ENCODE data around the gene SMCO4.
"Not testable (repeated sequence)": the region's sequence is repeated elsewhere in the genome, so short reads cannot be mapped to it uniquely, and the experiment has no call there.

Gene SMCO4

DNA sequence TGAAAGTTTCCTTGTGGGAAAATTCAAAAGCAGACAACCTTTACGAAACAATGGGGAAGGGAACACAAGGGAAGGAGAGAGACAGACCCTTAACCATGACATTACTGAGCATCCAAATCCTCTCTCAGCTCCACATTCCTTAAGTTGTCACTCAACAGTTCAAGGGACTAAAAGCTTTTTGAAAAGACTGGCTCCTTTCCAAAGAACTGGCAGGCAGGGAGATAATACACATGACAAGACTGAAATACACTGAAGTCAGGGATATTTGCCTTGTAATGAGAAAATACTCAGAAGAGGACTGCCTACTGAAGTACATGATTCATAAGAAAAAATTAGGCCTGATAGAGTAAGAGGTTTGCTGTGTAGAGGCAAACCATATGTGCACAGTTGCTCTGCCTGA, 69.1 kb downstream of the SMCO4 start:
- TF ChIP-seq ZNF274 (IDR thresholded peaks at IDR 0.05; ENCODE audit: low read depth, low read length) = no peak
- H3K4me3 ChIP-seq (ENCODE audit: low read length) = no peak overlapping the region

DNA sequence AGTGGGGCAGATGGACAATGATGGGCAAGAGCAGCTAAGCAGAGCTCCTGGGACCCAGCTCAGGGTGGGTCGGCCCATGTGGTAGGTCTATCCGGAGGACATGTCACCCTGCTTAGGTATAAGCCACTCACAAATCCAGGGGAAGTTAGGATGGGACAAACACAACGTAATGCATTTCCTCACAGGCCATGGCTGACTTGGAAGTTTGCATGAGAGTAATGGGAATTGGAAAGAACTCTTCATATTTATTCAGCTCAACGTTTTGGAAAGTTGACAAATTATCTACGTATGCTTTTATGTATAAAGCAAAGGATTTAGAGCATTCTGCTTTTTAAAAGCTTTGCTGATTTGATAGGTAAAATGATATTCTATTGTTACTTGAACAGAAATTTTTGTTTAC, 74.9 kb downstream of the SMCO4 start:
- TF ChIP-seq ZNF274 (IDR thresholded peaks at IDR 0.05; ENCODE audit: low read depth, low read length) = no peak
- no peak overlapping the region for H3K4me3 ChIP-seq (ENCODE audit: low read length)

DNA sequence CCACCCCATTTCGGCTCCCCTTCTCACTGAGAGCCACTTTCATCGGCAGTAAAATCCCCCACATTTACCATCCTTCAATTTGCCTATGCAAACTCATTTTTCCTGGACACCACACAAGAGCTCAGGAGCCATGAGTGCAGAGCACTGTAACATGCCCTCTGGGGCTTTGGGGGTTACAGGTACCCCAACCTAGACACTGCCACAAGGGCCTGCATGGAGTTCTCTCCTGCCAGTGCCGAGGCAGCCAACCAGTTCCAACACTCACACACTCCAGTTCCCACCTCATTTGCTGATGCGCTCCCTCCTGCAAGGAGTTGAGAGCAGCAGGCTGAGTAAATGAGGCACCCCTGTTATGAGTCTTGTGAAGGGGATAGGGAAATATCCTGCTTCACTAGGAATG, 76.1 kb downstream of the SMCO4 start:
- H3K4me3 ChIP-seq (ENCODE audit: low read length) = no peak overlapping the region
- TF ChIP-seq ZNF274 (IDR thresholded peaks at IDR 0.05; ENCODE audit: low read depth, low read length) = no peak

DNA sequence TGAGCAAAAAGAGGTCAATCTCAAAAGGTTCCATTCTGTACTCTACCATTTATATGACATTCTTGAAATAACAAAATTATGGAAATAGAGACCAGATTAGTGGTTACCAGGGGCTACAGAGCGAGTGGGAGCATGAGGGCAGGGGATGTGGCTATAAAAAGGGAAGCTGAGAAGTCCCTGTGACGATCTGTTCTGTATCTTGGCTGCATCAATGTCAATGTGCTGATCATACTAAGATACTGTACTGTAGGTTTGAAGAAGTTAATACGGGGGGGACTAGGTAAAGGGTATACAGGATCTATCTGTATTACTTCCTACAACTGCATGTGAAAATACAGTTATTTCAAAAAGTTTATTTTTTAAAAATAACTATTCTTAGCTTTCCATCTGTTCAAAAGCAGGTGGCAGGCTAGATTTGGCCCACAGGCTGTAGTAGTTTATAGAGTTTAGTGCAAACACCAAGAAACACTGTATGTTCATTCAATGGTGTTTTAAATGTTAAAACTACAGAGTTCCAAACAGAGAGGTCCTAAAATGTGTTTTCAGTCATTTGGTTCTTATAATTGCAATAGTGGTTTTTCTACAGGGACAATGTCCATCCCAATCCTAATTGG, 78.2 kb downstream of the SMCO4 start:
- no peak for TF ChIP-seq ZNF274 (IDR thresholded peaks at IDR 0.05; ENCODE audit: low read depth, low read length)
- no peak overlapping the region for H3K4me3 ChIP-seq (ENCODE audit: low read length)

DNA sequence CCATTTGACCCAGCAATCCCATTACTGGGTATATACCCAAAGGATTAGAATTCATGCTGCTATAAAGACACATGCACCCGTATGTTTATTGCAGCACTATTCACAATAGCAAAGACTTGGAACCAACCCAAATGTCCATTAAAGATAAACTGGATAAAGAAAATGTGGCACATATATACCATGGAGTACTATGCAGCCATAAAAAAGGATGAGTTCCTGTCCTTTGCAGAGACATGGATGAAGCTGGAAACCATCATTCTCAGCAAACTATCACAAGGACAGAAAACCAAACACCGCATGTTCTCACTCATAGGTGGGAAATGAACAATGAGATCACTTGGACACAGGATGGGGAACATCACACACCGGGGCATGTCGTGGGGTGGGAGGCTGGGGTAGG, 79.5 kb downstream of the SMCO4 start:
- H3K4me3 ChIP-seq (ENCODE audit: low read length) = not testable (repeated sequence)

DNA sequence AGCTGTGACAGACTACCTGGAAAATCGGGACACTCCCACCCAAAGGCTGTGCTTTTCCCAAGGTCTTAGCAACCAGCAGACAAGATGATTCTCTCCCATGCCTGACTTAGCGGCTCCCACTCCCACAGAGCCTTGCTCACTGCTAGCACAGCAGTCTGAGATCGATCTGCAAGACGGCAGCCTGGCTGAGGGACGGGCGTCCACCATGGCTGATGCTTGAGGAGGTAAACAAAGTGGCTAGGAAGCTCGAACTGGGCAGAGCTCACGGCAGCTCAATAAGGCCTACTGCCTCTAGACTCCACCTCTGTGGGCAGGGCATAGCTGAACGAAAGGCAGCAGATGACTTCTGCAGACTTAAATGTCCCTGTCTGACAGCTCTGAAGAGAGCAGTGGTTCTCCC, 84.9 kb downstream of the SMCO4 start:
- TF ChIP-seq ZNF274 (IDR thresholded peaks at IDR 0.05; ENCODE audit: low read depth, low read length) = no peak

DNA sequence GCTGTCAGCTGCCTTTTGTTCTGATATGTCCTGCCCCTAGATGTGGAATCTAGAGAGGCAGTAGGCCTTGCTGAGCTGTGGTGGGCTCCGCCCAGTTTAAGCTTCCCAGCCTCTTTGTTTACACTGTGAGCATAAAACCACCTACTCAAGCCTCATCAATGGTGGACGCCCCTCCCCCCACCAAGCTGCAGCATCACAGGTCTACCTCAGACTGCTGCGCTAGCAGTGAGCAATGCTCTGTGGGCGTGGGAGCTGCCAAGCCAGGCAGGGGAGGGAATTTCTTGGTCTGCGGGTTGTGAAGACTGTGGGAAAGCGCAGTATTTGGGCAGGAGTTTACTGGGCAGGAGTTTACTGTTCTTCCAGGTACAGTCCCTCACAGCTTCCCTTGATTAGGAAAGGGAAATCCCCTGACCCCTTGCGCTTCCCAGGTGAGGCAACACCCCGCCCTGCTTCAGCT, 98.5 kb downstream of the SMCO4 start:
- H3K4me3 ChIP-seq (ENCODE audit: low read length) = no peak overlapping the region
- no peak for TF ChIP-seq ZNF274 (IDR thresholded peaks at IDR 0.05; ENCODE audit: low read depth, low read length)

More for the DNA sequence above, 84.9 kb downstream of the SMCO4 start:
- no peak overlapping the region for H3K4me3 ChIP-seq (ENCODE audit: low read length)

DNA sequence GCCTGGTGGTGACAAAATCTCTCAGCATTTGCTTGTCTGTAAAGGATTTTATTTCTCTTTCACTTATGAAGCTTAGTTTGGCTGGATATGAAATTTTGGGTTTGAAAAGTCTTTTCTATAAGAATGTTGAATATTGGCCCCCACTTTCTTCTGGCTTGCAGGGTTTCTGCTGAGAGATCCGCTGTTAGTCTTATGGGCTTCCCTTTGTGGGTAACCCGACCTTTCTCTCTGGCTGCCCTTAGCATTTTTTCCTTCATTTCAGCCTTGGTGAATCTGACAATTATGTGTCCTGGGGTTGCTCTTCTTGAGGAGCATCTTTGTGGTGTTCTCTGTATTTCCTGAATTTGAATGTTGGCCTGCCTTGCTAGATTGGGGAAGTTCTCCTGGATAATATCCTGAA, 100.0 kb downstream of the SMCO4 start:
- not testable (repeated sequence) for H3K4me3 ChIP-seq (ENCODE audit: low read length)

DNA sequence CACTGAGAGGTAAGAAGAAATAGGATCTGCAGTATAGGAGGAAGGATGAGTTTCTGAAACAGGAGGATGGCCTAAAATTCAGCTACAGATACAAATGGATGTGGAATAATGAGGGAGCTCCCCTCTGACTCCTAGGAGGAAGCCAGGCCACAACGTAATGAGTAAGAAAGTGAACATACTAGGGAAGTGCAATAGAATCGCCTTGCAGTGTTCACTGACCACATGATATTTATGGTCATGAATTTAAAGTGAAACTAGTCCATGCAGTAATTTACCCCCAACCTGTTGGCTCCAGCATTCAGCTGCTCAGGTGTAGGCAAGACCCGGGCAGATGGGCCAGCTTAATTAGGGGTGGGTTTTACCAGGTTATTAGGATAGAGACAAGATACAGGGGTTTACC, 110.9 kb downstream of the SMCO4 start:
- no peak overlapping the region for H3K4me3 ChIP-seq (ENCODE audit: low read length)
- no peak for TF ChIP-seq ZNF274 (IDR thresholded peaks at IDR 0.05; ENCODE audit: low read depth, low read length)
